SK-N-MC (cell line): Measurements from ENCODE around the gene NCOA4.

Experiments
- EZH2 ChIP-seq: fragments of 200-600 bp; sonication (generic); IDR thresholded peaks from one replicate; pipeline ENCODE4 v1.6.1; 2017; ENCODE audit warnings: antibody characterized with exemption
- POLR2AphosphoS5 ChIP-seq: IDR thresholded peaks from 2 replicates; pipeline ENCODE4 v1.6.1; 2012; ENCODE audit warnings: mild to moderate bottlenecking, low read depth, low read length, borderline replicate concordance

- TF ChIP-seq EZH2 (no peak), POLR2AphosphoS5 (no peak)
These were observed 13.6 kb downstream of the NCOA4 start for GRCh38 chr10:46016811-46017210.
